ENCODE data around the gene HSH2D.
"Not testable (repeated sequence)": the region's sequence is repeated elsewhere in the genome, so short reads cannot be mapped to it uniquely, and the experiment has no call there.

HSH2D gene

DNA sequence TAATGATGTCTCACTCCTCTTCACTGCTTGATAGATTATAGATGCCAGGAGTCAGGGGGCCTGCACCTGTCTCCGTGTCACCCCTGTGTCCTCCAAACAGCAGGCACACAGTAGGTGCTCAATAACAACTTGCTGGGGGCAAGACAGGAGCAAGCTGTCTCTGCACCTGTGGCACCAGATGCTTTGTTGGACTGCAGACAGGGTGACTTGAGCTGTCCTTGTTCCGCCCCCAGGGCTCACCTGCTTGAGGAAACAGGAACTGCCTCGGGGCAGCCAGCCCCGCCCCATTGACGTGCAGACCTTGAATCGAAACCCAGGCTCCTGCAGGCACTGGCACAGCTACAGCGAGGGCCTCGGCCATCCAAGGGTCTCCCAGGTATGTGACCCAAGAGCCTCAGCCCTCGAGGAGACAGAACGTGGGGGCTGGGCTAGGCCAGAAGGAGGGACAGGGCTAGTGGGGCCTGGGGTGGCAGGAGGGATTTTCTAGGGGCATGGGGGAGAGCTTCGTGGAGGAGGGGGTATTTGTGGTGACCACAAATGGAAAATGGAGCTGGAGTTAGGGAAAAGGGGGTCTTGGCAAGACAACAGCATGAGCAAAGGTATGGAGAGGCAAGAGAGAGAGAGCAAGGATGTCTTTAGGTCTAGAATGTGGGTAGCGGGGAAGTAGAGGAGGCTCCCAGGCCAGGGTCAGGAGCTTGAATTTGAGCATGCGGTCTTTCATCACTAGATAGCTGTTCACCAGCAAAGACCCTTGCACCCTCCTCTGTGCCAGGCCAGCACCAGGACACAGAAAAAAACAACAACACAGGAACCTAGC, at the start of gene HSH2D:
HSH2D (plus strand) TSS at position 287 of the 817 bp plus-strand sequence. CDS start 5,066 bp downstream, outside the sequence.
- peak; percentile 36 to 42 for DNase-seq (ENCODE audit: low read depth in 2 of 2)

DNA sequence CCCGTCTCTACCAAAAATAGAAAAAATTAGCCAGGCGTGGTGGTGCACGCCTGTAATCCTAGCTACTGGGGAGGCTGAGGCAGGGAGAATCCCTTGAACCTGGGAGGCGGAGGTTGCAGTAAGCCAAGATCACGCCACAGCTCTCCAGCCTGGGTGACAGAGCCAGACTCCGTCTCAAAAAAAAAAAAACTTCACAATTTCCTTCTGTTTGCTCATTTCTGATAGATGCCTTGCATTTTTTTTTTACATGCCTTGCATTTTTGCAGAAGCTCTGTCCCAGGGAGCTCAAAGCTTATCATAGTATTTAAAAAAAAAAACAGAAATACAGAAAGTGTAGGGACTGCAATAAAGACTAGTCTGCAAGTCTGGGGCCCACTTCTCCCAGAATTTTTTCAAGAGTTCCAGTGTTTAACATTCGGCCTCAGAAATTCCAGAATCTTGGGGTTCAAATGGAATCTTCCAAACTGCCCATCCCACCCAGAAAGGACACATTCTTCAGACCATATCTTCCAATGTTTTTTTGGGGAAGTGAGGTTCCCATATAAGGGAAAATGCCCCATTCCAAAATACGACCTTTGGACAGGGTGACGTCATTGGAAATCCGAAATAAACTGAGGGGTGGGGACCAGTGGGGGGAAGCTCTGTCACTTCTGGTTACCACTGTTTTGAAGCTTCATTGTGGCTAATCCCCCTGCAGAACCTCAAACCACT, 49.0 kb upstream of the HSH2D start:
- no peak for DNase-seq (ENCODE audit: low read depth in 2 of 2)

DNA sequence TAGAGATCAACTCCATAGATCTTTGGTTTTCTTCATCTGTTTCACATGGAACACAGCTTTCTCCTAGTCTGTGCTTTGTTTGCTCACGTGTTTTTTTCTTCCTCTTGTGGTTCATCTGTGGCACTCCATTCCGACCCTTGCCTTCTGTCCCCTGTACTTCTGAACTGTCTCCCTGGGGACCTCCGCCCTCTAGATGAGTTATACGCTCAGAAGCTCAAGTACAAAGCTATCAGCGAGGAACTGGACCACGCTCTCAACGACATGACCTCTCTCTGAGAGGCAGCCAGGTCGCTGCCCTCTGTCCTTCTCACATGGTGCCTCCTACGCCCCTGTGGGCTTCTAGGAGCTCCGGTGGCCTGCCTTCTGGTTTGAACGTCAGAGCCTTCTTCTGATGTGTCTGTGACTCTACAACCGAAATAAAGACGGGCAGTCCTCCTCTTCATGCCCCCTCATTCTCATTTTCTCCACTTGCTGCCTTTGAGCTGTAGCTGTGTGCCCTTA, 48.4 kb upstream of the HSH2D start:
- DNase-seq (ENCODE audit: low read depth in 2 of 2): no peak

GRCh38 chr19:16096280-16096855, 47.1 kb upstream of the HSH2D start:
- no peak for DNase-seq (ENCODE audit: low read depth in 2 of 2)

DNA sequence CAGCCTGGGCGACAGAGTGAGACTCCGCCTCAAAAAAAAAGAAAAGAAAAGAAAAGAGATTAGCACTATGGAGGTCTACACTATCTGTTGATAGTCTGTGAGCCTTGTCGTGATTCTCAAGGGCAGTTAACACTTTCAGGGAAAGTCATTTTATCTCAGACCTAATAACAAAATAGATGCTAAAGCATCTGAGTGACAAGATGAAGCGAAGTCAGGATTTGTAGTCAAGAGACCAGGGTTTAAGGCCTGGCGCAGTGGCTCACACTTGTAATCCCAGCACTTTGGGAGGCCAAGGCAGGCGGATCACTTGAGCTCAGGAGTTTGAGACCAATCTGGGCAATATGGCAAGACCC, 45.1 kb upstream of the HSH2D start:
- no peak for DNase-seq (ENCODE audit: low read depth in 2 of 2)

DNA sequence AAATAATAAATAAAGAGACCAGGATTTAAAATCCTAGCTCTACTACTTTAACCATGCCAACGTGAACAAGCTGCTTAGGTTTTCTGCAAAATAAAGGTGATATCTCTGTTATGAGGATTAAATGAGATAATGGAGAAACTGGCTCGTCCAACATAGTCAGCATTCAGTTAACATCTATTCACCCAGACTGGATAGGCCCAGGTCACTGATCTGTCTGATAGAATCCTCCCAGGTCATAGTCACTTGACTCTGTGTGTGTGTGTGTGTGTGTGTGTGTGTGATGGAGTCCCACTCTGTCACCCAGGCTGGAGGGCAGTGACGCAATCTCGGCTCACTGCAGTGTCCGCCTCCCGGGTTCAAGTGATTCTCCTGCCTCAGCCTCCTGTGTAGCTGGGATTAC, 44.7 kb upstream of the HSH2D start:
- DNase-seq (ENCODE audit: low read depth in 2 of 2): no peak

GRCh38 chr19:16099314-16099965, 44.0 kb upstream of the HSH2D start:
- DNase-seq (ENCODE audit: low read depth in 2 of 2): not testable (repeated sequence)

DNA sequence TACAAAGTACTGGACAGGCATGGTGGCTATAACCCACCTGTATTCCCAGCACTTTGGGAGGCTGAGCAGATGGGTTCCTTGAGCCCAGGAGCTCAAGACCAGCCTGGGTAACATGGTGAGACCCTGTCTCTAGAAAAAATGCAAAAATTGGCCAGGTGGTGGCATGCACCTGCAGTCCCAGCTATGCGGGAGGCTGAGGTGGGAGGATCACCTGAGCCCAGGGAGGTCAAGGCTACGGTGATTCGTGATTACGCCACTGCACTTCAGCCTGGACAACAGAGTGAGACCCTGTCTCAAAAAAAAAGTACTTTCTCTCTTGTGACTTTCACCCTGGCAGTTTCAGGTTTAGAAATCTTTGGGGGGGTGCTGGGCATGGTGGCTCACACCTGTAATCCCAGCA, 43.0 kb upstream of the HSH2D start:
- DNase-seq (ENCODE audit: low read depth in 2 of 2): no peak

- no peak for DNase-seq (ENCODE audit: low read depth in 2 of 2)
Observed at GRCh38 chr19:16104722-16105121, 38.8 kb upstream of the HSH2D start.

- no peak for DNase-seq (ENCODE audit: low read depth in 2 of 2)
Observed at GRCh38 chr19:16106121-16106520, 37.4 kb upstream of the HSH2D start.

DNA sequence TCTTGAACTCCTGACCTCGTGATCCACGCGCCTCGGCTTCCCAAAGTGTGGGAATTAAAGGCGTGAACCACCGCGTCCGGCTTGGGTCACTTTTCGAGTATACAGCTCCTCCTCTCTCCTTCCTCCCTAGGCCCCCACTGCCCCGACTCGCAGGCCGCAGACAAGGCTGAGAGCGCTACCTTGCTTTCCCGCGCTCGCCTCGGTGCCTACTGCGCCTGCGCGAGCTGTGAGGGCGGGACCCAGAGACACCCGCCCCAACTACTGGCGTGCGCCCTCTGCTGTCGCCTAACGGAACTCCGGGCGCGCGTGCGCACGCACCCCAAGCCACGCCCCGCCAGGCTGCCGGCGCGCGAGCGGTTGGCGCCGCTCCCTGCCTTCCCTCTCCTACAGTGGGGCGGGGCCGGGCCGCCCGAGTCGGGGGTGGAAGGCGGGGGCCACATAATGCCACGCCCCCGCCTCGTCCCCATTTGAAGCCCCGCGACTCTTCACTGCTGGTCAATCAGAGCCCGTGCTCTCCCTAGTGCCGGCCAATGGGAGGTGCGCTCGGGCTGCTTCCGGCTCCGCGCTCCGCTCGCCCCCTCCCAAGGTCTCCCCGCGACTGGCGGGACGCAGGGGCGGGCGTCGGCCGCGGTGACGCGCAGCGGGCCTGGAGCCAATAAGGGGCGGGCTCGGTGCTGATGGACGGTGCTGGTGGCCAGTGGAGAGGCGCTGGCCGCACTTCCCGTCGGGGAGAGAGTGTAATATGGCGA, 32.2 kb upstream of the HSH2D start, which contains the start of gene RAB8A:
RAB8A (plus strand) TSS at position 730 of the 749 bp plus-strand sequence; CDS start at position 743, 13 bp downstream.
- peak; percentile 97 to 99 for DNase-seq (ENCODE audit: low read depth in 2 of 2)

- no peak for DNase-seq (ENCODE audit: low read depth in 2 of 2)
Observed at GRCh38 chr19:16111909-16112752, 31.4 kb upstream of the HSH2D start.

GRCh38 chr19:16112778-16113177, 30.7 kb upstream of the HSH2D start:
- no peak for DNase-seq (ENCODE audit: low read depth in 2 of 2)

DNA sequence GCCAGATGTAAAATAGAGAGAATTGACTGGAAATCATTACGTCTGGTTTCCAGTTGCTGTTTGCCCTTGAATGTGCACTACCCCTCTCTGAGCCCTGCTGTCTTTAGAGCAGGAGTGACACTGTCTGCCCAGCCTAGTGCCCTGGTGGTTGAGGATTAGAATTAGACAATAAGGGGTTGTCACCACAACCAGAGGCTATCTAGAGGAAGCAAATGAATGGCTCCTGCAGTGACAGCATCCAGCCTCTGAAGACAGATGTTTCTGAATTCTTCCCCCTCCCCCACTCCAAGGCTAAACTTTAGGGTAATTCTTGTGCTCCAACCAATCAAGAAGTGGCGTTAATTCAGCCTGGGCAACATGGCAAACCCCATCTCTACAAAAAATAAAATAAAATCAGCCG, 29.8 kb upstream of the HSH2D start:
- DNase-seq (ENCODE audit: low read depth in 2 of 2): no peak

GRCh38 chr19:16115301-16116039, 28.0 kb upstream of the HSH2D start:
- no peak for DNase-seq (ENCODE audit: low read depth in 2 of 2)

GRCh38 chr19:16116067-16116466, 27.4 kb upstream of the HSH2D start:
- no peak for DNase-seq (ENCODE audit: low read depth in 2 of 2)

- DNase-seq (ENCODE audit: low read depth in 2 of 2): no peak
Observed at GRCh38 chr19:16117594-16118033, 25.9 kb upstream of the HSH2D start.

GRCh38 chr19:16118489-16119033, 24.9 kb upstream of the HSH2D start:
- DNase-seq (ENCODE audit: low read depth in 2 of 2): no peak

Data from stimulated activated CD4-positive, alpha-beta T cell treated with anti-CD3 and anti-CD28 coated beads, Interleukin-1b, Interleukin-23, amount 100 ng/mL, for 1 hour (primary cell).